ENCODE results near the gene IFNAR1.

The IFNAR1 gene

GRCh38 chr21:33383056-33383888, 58.5 kb downstream of the IFNAR1 start:
- Histone ChIP-seq H3K9me3 (ENCODE audit: severe bottlenecking) (no peaks in the 10 kb centered on the region), H3K27me3 (ENCODE audit: insufficient read depth, poor library complexity, severe bottlenecking) (no peaks in the 10 kb centered on the region), H3K36me3 (ENCODE audit: low read depth) (no peaks in the 10 kb centered on the region), H3K4me1 (ENCODE audit: insufficient read depth, poor library complexity, severe bottlenecking) (peaks cover 43% of the 10 kb centered on the region), H3K4me3 (ENCODE audit: severe bottlenecking) (no peak overlapping the region), H3K27ac (ENCODE audit: poor library complexity, severe bottlenecking) (peak overlapping the region; percentile 94)
- TF ChIP-seq CTCF (IDR thresholded peaks at IDR 0.05; ENCODE audit: poor library complexity, severe bottlenecking), result no peak
- DNase-seq (ENCODE audit: low spot score), result peak; percentile 81
- ATAC-seq (ENCODE audit: low read depth), result peak; percentile 73

GRCh38 chr21:33384841-33385331, 60.1 kb downstream of the IFNAR1 start:
- ATAC-seq (ENCODE audit: low read depth), result no peak
- Histone ChIP-seq H3K27me3 (ENCODE audit: insufficient read depth, poor library complexity, severe bottlenecking) (no peaks in the 10 kb centered on the region), H3K27ac (ENCODE audit: poor library complexity, severe bottlenecking) (no peak overlapping the region), H3K36me3 (ENCODE audit: low read depth) (no peaks in the 10 kb centered on the region), H3K9me3 (ENCODE audit: severe bottlenecking) (no peaks in the 10 kb centered on the region), H3K4me1 (ENCODE audit: insufficient read depth, poor library complexity, severe bottlenecking) (peaks cover 37% of the 10 kb centered on the region), H3K4me3 (ENCODE audit: severe bottlenecking) (no peak overlapping the region)
- no peak for DNase-seq (ENCODE audit: low spot score)
- no peak for TF ChIP-seq CTCF (IDR thresholded peaks at IDR 0.05; ENCODE audit: poor library complexity, severe bottlenecking)

- Histone ChIP-seq H3K27me3 (ENCODE audit: insufficient read depth, poor library complexity, severe bottlenecking) (no peaks in the 10 kb centered on the region), H3K4me3 (ENCODE audit: severe bottlenecking) (no peak overlapping the region), H3K36me3 (ENCODE audit: low read depth) (no peaks in the 10 kb centered on the region), H3K27ac (ENCODE audit: poor library complexity, severe bottlenecking) (no peak overlapping the region), H3K4me1 (ENCODE audit: insufficient read depth, poor library complexity, severe bottlenecking) (peaks cover 26% of the 10 kb centered on the region), H3K9me3 (ENCODE audit: severe bottlenecking) (no peaks in the 10 kb centered on the region)
- no peak for DNase-seq (ENCODE audit: low spot score)
- ATAC-seq (ENCODE audit: low read depth), result no peak
- TF ChIP-seq CTCF (IDR thresholded peaks at IDR 0.05; ENCODE audit: poor library complexity, severe bottlenecking), result no peak
Measured at GRCh38 chr21:33386222-33386784, 61.5 kb downstream of the IFNAR1 start.

- no peaks in the 10 kb centered on the region for H3K9me3 ChIP-seq (ENCODE audit: severe bottlenecking)
- no peaks in the 10 kb centered on the region for H3K36me3 ChIP-seq (ENCODE audit: low read depth)
- no peak for TF ChIP-seq CTCF (IDR thresholded peaks at IDR 0.05; ENCODE audit: poor library complexity, severe bottlenecking)
- DNase-seq (ENCODE audit: low spot score) (no peak), ATAC-seq (ENCODE audit: low read depth) (no peak)
- no peak overlapping the region for H3K4me3 ChIP-seq (ENCODE audit: severe bottlenecking)
- H3K4me1 ChIP-seq (ENCODE audit: insufficient read depth, poor library complexity, severe bottlenecking), result peaks cover 18% of the 10 kb centered on the region
- H3K27me3 ChIP-seq (ENCODE audit: insufficient read depth, poor library complexity, severe bottlenecking), result no peaks in the 10 kb centered on the region
- H3K27ac ChIP-seq (ENCODE audit: poor library complexity, severe bottlenecking), result no peak overlapping the region
Measured at GRCh38 chr21:33387294-33387693, 62.5 kb downstream of the IFNAR1 start.

- Histone ChIP-seq H3K27ac (ENCODE audit: poor library complexity, severe bottlenecking) (no peak overlapping the region), H3K9me3 (ENCODE audit: severe bottlenecking) (no peaks in the 10 kb centered on the region), H3K4me3 (ENCODE audit: severe bottlenecking) (no peak overlapping the region), H3K4me1 (ENCODE audit: insufficient read depth, poor library complexity, severe bottlenecking) (peaks cover 10% of the 10 kb centered on the region), H3K36me3 (ENCODE audit: low read depth) (no peaks in the 10 kb centered on the region), H3K27me3 (ENCODE audit: insufficient read depth, poor library complexity, severe bottlenecking) (no peaks in the 10 kb centered on the region)
- TF ChIP-seq CTCF (IDR thresholded peaks at IDR 0.05; ENCODE audit: poor library complexity, severe bottlenecking), result no peak
- no peak for DNase-seq (ENCODE audit: low spot score)
- ATAC-seq (ENCODE audit: low read depth), result no peak
Measured at GRCh38 chr21:33388188-33388587, 63.4 kb downstream of the IFNAR1 start.
